ENCODE results near the gene SEMA4G.

SEMA4G gene

GRCh38 chr10:100998991-100999741 lies 29.9 kb downstream of the SEMA4G start:
- DNase-seq (ENCODE audit: extremely low read depth, low read depth) = peak; percentile 56
- peak; percentile 56 for TF ChIP-seq CTCF (IDR thresholded peaks at IDR 0.05; ENCODE audit: low read depth, low read length)

GRCh38 chr10:100999742-101000126 lies 30.4 kb downstream of the SEMA4G start, which contains the start of gene LZTS2:
TSS of gene LZTS2 (plus strand) at chr10:100999808. CDS start at chr10:101002539, 2,731 bp downstream.
- DNase-seq (ENCODE audit: extremely low read depth, low read depth) = no peak
- no peak for TF ChIP-seq CTCF (IDR thresholded peaks at IDR 0.05; ENCODE audit: low read depth, low read length)

- DNase-seq (ENCODE audit: extremely low read depth, low read depth) = no peak
- no peak for TF ChIP-seq CTCF (IDR thresholded peaks at IDR 0.05; ENCODE audit: low read depth, low read length)
These were observed 31.0 kb downstream of the SEMA4G start for GRCh38 chr10:101000127-101000914.

GRCh38 chr10:101000915-101001658 lies 31.8 kb downstream of the SEMA4G start:
- no peak; the same call in 1 of the 2 replicates for TF ChIP-seq CTCF (IDR thresholded peaks at IDR 0.05; ENCODE audit: low read depth, low read length)
- DNase-seq (ENCODE audit: extremely low read depth, low read depth) = peak; percentile 77

GRCh38 chr10:101001659-101002035 lies 32.3 kb downstream of the SEMA4G start:
- DNase-seq (ENCODE audit: extremely low read depth, low read depth) = no peak
- TF ChIP-seq CTCF (IDR thresholded peaks at IDR 0.05; ENCODE audit: low read depth, low read length) = no peak; the same call in 1 of the 2 replicates

GRCh38 chr10:101002456-101002855 lies 33.2 kb downstream of the SEMA4G start:
- DNase-seq (ENCODE audit: extremely low read depth, low read depth) = no peak
- TF ChIP-seq CTCF (IDR thresholded peaks at IDR 0.05; ENCODE audit: low read depth, low read length) = no peak

Measured in AG09319 (cell line).